Occipital lobe (tissue), 2 donors: ENCODE measurements around the gene RBM48. TPM values are rescaled to one million over a fixed set of nuclear protein-coding genes. Genes with fewer than 3 reads are reported as not detected.
"Not testable (repeated sequence)": the region's sequence is repeated elsewhere in the genome, so short reads cannot be mapped to it uniquely, and the experiment has no call there.

Experiments used
- DNase-seq: peaks from one replicate; lab custom pipeline; 2025; lab: John Stamatoyannopoulos, UW
- total RNA-seq: library from RNA; depleted of rRNA; stranded (reverse); fragments of >200 nt; gene quantifications from one replicate; pipeline ENCODE4 v1.2.3, GENCODE V29; 2014

The RBM48 gene
- total RNA-seq, 1 donor from 2014 or later, result 25.3 TPM

DNA sequence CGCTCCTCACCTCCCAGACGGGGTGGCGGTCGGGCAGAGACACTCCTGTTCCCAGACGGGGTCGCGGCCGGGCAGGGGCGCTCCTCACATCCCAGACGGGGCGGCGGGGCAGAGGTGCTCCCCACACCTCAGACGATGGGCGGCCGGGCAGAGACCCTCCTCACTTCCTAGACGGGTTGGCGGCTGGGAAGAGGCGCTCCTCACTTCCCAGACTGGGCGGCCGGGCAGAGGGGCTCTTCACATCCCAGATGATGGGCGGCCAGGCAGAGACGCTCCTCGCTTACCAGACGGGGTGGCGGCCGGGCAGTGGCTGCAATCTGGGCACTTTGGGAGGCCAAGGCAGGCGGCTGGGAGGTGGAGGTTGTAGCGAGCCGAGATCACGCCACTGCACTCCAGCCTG is 16.5 kb downstream of the RBM48 start:
- DNase-seq, result not testable (repeated sequence)

DNA sequence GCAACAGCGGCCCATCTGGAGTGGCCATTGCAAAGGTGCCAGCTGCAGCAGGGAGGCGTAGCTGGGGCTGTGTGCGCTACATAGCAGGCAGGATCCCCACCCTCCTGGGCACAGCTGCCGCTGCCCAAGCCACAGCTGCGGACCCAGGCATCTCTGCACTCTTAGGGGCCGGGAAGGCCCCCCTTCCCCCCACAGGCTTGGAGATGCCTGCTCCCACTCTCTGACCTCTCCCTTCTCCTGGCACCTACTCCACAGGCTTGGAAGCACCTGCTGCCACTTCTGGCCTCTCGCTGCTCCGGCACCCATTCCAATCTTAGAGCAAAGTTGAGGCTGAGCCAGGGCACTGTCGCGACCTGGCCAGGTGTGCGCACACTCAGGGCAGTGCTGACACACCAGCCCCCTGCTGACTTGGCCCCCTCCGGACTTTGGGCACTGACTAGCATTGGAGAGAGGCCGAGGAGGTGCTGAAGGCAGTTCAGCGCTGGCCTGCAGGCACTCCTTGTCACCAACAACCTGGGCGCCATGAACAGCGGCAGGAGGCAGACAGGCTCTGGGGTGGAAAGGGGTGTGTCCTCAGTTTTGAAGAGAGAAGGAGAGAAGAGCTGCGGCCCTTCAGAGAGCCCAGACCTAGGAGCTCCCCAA is 18.4 kb downstream of the RBM48 start:
- no peak for DNase-seq

DNA sequence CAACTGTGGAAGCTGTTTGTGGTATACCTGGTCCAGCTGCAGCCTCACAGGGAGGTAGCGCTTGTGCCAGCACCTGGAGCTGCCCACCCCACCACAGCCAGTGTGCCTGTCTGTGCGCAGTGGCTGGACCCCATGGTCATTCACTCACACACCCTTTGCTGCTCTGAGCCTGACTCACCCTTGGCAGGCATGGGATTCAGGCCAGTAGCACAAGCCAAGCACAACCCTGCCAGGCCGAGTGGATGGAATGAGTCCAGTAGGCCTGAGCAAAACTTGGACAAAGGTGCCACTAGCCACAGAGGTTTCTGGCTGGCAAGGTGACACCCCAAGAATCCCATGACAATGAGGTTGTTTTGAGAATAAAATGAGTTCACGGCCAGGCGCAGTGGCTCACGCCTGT is 19.0 kb downstream of the RBM48 start:
- DNase-seq, result no peak

DNA sequence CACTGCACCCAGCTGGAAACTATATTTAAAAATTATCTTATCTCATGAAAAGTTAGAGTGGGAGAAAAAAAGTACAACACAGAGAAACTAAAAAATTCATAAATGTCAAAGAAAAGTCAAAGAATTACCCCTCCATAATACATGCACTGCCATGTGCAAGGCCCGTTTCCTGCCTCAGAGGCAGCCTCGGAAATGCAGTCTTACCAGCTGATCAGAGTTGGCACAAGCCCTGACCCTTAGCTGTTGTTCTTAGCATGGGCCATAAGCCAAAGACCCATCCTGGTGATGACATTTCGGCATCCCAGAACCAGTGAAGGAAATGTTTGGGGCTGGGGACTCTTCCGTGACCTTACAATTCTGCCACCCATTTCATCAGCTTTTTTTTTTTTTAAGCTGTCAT is 21.6 kb downstream of the RBM48 start:
- DNase-seq, result no peak

DNA sequence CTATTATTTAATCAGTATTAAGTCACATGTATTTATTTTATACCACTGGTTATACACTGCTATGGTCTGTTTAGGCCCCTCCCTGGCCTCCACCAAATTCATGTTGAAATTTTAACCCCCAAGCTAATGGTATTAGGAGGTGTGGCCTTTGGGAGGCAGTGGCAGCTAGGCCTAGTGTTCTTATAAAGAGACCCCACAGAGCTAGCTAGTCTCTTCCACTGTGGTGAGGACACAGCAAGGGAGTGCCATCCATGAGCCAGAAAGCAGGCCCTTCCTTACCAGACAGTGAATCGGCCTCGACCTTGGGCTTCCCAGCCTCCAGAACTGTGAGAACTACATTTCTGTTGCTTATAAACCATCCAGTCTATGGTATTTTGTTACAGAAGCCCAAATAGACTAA is 28.7 kb downstream of the RBM48 start:
- DNase-seq, result no peak

DNA sequence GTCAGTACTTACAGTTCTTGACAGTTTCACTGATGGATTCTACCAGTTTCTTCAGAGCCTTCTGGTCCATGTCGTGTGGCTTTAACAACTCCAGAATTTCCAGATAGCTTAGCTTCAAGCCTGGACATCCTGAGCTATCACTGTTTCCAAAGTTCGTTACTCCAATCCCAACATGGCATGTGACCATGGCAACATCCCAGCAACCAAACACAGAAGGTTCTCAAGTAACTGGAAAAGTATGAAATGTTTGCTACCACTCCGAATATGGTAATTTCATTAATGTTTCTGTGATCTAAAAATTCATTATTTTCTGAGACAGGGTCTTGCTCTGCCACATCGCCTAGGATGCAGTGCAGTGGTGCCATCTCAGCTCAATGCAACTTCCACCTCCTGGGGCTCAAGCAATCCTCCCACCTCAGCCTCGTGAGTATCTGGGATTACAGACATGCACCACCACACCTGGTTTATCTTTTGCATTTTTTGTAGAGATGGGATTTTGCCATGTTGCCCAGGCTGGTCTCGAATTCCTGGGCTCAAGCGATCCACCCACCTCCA is 29.3 kb downstream of the RBM48 start:
- no peak for DNase-seq

DNA sequence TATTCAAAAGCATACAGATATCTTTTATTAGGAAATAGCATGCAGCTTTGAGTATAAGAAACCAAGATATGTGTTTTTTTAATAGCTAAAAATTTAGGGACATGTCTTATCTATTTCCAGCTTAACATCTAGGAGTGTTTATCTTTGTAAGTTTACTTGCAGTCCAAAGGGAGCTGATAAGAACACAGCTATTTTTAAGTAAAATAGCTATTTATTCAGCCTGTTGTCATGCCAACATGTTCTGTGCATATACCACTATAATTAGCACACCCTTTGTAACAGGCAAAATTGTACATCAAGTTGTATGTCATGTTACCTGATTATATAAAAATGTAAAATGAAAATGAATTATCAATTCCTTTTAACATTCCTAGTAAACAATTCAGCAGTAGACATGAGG is 32.0 kb downstream of the RBM48 start:
- DNase-seq, result no peak

DNA sequence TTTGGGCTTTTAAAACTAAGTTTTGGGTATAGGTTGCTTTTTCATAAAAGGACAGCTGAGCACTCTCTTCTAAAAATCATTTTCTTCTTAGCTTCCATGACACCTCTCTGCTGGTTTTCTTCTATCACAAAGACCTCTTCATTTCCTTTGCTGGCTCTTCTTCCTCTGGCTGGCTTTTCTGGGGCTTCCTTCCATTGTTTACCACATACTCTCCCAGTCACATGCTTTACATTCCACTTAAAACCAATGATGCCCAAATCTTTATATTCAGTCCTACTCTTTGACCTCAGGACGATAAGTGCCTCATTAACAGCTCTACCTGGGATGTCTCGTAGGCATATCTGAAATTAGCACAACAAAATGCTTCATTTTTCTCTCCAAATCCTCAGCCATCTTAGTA is 34.8 kb downstream of the RBM48 start:
- DNase-seq, result no peak

DNA sequence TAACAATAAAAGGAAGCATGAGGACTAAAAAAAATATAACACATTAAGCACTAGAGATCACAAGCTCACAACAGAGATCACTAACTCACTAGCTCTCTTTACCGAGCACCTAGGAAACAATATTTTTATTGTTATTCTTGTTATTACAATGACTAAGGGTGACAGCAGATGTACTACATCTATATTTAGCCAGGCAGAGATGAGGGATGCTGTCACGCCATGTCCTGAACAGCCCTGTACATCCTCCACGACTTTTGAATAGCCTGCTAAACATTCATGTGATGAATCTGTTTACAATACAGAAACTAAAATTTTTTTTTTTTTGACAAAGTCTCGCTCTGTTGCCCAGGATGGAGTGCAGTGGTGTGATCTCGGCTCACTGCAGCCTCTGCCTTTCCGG is 38.9 kb downstream of the RBM48 start:
- DNase-seq, result no peak

DNA sequence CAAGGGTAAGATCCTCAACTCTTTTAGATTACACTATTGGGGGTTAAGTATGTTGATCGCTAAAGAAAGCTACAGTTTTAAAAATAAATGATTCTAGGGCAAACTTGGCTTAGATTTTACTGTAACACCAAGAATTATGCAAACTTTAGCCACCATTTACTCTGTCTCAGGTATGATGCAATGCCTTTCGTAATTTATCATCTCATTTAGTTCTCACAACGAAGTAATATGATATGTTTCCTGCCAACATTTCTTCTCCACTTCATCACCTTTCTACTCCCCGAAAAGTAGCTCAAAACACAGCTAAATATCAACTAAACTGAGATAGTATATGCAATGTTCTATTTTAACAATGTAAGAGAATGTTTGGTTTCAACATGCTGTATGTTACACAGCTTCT is 40.5 kb downstream of the RBM48 start:
- no peak for DNase-seq

DNA sequence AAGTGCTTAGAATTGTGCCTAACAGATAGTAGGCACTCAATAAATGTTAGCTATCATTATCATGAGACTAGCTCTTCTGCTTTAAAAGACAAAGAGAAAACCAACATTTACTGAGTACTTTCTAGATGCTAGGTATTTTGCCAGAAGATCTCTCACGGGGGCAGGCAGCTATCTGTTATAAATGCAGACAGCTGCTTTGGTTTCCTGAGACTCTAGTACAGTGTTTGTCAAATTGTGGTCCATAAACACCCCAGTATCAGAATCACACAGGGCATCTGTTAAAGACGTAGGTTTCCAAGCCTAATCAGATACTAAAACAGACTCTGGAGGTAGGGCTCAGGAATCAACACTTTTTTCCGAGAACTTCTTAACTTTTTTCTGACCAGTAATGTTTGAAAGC is 47.7 kb downstream of the RBM48 start:
- no peak for DNase-seq

DNA sequence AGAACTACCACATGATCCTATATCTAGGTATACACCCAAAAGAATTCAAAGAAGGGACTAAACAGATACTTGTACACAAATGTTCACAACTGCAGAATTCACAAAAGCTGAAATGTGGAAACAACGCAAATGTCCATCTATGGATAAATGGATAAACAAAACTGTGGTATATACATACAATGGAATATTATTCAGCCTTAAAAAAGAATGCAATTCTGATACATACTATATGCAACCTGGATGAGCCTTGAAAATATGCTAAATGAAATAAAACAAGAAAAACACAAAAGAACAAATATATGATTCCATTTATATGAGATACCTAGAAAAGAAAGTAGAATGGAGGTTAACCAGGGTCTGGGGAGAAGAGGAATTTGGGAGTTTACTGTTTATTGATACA is 54.4 kb downstream of the RBM48 start:
- no peak for DNase-seq

DNA sequence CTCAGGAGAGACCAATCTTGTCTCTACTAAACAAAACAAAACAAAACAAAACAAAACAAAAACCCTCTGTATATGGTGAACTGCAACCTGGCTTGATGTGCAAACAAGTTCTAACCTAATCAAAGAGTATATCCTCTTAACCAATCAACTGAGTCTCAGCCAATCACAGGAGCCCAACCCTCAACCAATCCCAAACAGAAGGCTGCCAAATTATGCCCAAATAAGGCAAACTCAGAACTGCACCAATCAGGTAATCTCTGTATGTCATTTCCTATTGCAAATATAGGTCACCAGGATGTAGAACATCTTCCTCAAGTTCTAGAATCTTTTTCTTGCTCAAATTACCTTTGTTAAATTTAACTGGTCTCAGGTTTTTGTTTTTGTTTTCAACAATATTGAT is 56.4 kb downstream of the RBM48 start:
- no peak for DNase-seq

DNA sequence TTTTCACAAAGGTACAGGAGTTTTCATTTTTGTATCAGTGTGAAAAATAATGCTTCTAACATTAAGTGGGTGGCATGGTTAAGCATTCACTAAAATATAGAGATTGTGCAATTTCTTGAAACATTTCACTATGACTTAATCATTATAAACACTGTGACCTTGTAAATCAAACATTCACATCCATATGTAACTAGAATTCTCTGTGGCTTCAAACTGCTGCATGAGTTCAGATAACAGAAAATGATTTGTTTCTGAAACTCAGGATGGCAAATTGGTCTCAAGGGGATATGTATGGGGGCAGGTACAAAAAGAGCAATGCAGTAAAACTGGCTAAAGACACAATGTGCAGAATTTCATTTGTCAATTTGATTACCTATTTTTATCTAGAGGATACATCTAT is 57.8 kb downstream of the RBM48 start:
- DNase-seq, result no peak

DNA sequence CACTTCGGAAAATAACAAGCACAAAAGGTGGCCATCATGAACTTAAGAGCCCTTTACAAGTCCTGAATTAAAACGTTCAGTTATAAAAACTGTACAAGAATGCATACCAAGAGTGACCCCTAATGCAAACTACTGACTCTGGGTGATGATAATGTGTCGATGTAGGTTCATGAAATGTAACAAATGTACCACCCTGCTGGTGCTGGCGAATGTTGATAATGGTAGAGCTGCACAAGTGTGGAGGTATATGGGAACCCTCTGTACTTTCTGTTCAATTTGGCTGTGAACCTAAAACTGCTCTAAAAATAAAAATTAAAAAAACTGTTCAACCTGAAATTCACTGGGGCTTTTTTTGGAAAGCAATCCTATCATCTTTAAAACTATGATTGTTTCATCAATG is 58.2 kb downstream of the RBM48 start:
- no peak for DNase-seq

Other genes starting within 250 kb of the RBM48 start
- gene GATAD1, start 81.3 kb upstream of the RBM48 start, total RNA-seq, result 30.9 TPM
- gene ERVW-1, start 50.8 kb upstream of the RBM48 start, total RNA-seq, result not detected
- 79.9 TPM for gene PEX1, start 275 bp upstream of the RBM48 start, total RNA-seq
- gene FAM133B, start 61.6 kb downstream of the RBM48 start, total RNA-seq, result 32.4 TPM